T47D (cell line): ENCODE data around the gene MAEL.

Experiments used
- DNase-seq, 2 experiments: peaks; one replicate each; pipeline versions ENCODE4 v3.0.0 to v3.0.0-alpha.2; 2011 to 2012; ENCODE audit warnings: low read depth in 1 of 2, low spot score in 1 of 2
- JUND ChIP-seq: IDR thresholded peaks from 2 replicates; pipeline ENCODE4 v1.6.1; 2012; ENCODE audit warnings: low read depth
- in situ Hi-C: cut with HindIII; loops from 2 replicates; pipeline ENCODE4 v1.10.0; 2016; ENCODE audit warnings: low sequenced_read_pairs, low pct_unique_long_range_greater_than_20kb

MAEL gene

DNA sequence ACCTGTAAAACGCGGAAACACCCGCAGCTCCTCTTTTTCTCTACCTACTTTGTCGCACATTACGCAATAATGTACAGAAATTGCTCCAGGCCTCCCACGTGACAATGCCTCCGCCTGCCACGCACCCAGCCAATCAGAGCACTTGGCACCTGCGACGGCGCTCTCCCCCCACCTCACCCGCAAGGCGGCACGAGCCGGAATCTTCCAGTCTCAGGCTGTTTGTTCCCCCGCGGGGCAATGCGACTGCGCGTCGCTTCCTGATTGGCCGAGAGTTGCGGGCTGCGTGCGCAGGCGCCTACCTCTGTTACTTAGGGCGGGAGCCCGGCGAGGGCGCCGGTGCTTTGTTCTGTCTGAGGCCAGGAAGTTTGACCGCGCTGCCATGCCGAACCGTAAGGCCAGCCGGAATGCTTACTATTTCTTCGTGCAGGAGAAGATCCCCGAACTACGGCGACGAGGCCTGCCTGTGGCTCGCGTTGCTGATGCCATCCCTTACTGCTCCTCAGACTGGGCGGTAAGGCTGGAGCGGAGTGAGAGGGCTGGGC is at the start of gene MAEL:
Gene MAEL, plus strand, starts transcription at position 307 of the 542 bp plus-strand sequence. Its CDS starts 73 bp downstream, at position 380.
- DNase-seq, result no peak
- in situ Hi-C loops, result no loop called here
- TF ChIP-seq JUND, result no peak

DNA sequence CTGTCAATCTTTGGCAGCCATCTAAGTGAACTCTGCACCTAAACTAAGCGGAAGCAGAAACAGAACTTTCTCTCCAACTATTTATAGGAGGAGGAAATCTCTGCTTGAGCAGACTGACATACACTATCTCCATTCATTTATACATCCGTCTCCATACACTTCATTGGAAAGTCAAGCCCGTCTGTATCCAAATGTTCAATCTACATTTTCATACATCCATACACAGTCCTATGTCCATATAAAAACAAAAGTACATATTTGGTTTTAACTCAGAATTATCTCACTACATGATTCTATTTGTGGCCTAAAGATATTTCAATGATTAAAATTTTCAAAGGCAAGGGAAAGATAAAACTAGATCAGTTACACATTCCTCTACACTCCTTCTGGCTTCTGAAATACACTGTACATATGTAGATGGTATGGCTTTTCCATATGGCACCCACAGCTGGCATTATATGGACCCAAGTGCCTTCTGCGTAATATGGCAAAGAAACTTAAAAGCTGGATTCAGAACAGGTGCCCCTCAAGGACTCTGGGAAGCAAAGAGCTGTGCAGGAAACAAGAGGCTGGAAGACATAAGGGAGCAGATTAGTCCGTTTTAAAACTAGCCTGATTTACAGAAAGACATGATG is 49.2 kb upstream of the MAEL start:
- in situ Hi-C loops, result no loop called here
- no peak for TF ChIP-seq JUND
- DNase-seq, result no peak

DNA sequence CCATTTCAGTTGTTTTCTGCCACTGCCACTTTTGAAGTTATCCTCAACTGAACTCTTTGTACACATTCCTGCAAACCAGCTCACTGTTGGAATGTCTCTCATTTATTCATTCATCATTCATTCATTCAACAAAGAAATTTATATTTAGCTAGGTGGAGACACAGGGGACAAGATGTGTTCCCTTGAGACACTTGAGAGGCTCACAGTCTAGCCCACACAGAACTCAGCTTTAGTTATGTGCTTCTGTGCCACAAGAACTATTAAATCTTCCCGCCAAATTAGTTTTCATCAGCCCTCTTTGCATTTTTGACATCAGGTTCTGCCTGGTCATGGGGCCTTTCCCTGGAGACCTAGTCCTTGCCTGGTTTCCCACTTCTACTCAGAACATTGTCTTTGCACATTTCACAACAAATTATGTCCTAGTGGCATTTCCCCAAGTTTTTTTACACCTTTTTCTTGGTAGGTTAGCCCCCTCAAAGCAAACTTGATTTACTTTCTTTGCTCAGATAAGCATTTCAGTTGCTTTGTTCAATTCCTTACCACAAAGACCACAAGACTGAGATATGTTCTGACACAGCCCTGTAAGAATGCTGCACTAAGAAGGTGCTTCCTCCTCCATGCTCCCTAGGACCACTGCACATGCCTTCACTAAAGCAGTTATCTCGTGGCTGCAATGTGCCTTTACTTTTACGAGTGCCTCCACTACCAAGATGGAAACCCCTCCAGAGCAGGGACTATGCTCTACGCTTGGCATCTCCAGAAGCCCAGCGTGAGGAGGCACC is 44.7 kb upstream of the MAEL start:
- no peak for TF ChIP-seq JUND
- no peak for DNase-seq
- in situ Hi-C loops, result no loop called here

DNA sequence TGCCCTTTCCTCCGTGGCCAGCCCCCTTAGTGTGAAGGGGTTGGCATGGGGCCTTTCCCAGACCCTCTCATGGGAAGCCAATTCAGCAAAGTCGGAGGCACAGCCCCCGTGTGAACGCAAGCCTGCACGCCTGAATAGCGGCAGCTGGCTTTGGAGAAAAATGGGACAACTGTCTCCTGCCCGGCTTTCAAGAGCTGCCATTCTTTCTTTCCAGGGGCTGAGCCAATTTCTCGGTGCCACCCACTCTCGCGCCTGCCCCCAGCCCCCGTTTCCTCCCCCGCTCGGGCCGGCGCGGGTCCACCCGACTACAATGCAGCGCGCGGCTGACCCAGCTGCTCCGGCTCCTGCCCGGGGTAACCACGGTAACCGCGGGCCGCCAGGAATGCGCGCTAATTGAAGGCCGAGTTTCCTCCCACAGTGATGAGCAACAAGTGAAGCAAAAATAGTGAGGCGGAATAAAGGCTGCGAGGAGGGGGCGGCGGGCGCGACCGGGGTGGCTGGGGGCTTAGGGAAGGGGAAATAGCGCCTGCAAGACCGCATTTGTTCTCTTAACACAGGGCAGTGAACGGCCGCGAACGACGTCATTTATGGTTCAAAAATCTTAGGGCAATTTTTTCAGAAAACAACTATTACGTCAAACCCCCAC is 41.6 kb upstream of the MAEL start:
- in situ Hi-C loops, result no loop called here
- TF ChIP-seq JUND, result no peak
- no peak for DNase-seq

DNA sequence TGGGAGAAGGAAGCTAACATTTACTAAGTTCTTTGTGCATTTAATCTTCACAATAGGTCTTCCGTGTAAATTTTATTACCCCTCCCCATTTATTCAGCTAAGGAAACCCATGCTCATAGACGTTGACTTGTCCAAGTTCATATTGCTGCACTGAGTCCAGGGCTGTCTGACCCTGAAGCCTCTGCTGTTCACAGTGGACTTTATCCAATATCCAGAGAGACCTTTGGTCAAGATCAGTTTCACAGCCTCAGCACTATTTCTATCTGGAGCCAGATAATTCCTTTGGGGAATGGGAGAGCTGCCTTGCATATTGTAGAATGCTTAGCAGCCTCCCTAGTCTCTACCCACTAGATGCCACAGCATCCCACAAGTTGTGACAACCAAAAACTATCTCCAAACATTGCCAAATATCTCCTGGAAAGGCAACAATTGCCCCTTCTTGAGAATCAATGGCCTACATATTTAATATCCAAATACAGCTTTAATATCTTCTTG is 40.2 kb upstream of the MAEL start:
- no peak for DNase-seq
- no peak for TF ChIP-seq JUND
- in situ Hi-C loops, result no loop called here

DNA sequence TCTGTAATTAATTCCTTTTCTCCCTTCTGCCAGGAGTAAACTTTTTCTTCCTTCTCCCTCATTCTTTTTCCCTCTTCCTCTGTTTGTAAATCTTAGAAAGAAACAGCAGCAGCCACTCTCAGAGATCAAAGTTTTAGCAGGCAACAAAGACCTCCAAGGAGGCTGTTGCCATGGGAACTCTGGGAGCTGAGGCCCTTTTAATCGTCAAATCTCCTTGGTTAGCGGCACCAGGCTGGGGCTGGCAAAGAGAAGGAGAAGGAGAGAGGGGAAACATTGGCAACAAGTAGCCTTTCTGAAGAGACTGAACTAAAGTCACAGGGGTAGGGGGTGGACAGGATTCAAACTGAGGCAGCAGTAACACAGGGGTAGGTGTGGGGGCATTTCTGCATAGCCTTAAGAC is 38.9 kb upstream of the MAEL start:
- TF ChIP-seq JUND, result no peak
- no peak for DNase-seq
- in situ Hi-C loops, result no loop called here

DNA sequence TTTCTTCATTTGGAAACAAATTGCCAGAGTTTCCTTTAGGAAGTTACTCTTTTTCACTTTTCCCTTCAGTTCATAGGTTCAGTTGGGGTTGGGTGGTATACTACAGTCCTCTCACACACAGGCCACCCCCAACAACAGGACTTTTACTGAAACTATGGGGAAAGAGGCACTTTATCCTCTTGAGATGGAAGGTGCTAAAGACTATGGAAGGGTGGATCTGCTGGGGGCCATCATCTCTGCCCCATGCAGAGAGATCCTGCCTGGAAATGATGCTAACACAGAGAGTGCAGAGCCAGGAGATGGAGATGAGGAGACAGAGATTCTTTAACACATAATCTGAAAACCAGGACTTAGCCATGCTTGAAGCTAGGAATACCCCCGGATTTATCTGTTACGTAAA is 38.0 kb upstream of the MAEL start:
- in situ Hi-C loops, result no loop called here
- no peak for DNase-seq
- TF ChIP-seq JUND, result no peak

DNA sequence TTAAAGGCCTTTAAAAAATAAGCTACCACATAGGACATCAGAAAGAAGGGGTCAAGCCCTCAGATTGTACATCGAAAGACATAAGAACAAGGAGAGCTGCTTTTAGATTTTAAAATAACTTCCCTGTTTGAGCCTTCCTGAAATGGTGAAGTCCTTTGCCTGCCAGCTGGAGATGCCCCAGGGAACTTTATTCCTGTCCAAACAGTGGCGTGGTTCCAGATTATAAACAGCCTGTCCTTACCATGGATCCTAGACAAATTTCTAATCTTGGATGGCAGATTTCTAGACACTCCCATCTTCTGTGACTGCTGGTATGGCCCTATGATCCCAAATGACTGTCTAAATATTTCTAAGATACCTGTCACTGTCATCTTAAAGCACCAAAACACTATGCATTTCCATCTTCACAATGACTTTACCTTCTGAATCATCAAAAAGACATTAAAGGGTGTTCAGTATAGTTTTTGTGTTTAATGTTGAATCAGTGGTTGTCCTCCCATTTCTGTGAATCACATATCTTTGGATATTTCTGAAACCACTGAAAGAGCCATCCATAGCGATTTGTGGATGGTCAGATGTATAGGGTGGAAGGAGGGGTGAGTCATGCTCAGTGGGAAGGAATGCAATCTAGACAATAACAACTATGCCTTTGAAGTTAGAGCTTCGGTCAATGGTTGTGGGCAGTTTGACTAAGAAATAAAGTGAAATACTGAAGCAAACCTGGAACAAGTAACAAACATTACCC is 36.9 kb upstream of the MAEL start:
- TF ChIP-seq JUND, result no peak
- in situ Hi-C loops, result no loop called here
- DNase-seq, result no peak

DNA sequence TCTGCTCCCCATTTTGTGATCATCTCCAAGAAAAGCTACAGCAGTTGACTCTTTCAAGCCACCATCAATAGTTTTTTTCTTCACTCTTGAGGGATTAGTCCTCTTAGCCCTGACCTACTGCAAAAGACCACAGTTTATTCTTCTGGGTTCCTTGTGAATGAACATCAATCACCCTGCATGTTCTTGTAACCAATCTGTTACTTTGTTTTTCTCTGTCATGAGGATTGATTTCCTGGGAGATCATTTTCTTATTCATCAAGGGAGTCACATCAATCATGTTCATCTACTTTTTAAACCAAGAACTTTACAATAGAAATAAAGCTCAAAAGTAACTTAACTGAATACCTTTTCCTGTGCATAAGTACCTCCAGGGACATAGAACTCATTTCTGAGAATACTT is 35.6 kb upstream of the MAEL start:
- in situ Hi-C loops, result no loop called here
- TF ChIP-seq JUND, result no peak
- no peak for DNase-seq

DNA sequence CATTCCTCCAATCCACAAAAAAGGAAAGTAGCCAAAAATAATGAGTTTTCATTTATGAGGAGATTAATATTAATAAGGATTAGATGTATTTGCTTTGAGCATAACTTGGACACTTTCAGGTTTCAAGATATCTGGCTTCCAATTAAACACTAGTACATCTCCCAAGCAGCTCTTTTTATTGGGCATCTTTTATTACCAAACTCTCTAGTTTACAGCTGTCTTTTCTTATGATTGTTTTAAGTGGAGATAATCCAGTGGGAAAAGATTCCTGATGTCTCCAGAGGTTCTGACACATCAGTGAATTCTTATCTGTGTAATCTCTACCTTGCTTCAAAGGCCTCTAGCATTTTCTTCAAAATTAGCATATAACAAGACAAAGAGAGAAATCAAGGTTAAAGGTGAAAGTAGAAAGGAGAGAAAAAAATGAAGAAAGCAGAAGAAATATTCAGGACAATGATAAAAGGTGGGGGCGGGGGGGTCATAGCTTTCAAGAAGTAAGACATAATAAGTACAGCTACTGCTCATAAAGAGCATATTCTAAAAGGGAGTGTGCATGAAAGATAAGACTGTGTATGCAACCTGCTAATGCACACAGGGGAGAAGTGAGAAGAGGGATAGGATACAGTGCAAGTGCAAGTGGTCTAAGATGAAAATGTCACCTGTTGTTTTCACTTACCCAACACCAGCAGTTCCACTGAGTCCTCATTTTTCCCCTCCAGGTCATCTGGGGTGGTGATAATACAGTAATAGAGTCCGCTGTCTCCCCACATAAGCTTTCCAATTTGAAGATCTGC is 32.8 kb upstream of the MAEL start:
- TF ChIP-seq JUND, result no peak
- no peak for DNase-seq
- in situ Hi-C loops, result no loop called here

DNA sequence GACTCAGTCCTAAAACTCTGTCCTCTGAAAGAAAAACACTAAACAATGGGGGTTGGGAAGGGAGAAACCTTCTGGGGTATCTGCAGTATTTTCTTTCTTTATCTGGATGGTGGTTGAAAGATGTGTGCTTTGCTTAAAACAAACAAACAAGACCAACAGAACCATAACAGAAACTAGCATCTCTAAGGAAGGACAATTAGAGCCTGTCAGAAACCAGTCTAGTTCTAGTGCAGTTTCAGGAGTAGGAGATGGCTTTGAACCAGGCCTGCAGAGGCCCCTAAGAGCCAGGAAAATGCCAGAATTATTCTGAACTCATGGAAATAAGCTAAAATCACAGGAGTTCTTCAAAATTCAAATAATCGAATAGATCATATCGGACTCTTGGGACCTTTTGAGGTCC is 32.2 kb upstream of the MAEL start:
- no peak for TF ChIP-seq JUND
- in situ Hi-C loops, result no loop called here
- DNase-seq, result no peak
